Spleen (tissue), 7 donors: ENCODE results near the gene GPR173.

Experiments used
- CTCF ChIP-seq, 11 experiments: fragments of 200-600 bp in 7 of 11; fragments of 450-650 bp in 4 of 11; sonication (generic) in 4 of 11; IDR thresholded peaks in 8 of 11; conservative IDR thresholded peaks in 3 of 11; 1 replicate in 7 of 11; 2 replicates in 4 of 11; pipeline versions ENCODE4 v1.4.0 to v1.8.0; 2016 to 2021; ENCODE audit warnings: antibody characterized with exemption in 11 of 11, inconsistent platforms in 4 of 11, mild to moderate bottlenecking in 1 of 11
- POLR2A ChIP-seq, 3 donors: fragments of 450-650 bp; IDR thresholded peaks; one replicate each; pipeline ENCODE4 v1.5.1; 2017; ENCODE audit warnings: antibody characterized with exemption in 3 of 3, mild to moderate bottlenecking in 1 of 3
- POLR2AphosphoS5 ChIP-seq, 3 donors: sonication (generic); formaldehyde crosslinking; IDR thresholded peaks; one replicate each; pipeline ENCODE4 v1.5.1; 2017; ENCODE audit warnings: antibody characterized with exemption in 3 of 3
- donor health status: DM: no; HTN: no; CAD: no; lungs with moderate emphysema.
- donor health status: DM: no; HTN: no; CAD: no.
- donor health status: DM: no; HTN: no; CAD: no.

DNA sequence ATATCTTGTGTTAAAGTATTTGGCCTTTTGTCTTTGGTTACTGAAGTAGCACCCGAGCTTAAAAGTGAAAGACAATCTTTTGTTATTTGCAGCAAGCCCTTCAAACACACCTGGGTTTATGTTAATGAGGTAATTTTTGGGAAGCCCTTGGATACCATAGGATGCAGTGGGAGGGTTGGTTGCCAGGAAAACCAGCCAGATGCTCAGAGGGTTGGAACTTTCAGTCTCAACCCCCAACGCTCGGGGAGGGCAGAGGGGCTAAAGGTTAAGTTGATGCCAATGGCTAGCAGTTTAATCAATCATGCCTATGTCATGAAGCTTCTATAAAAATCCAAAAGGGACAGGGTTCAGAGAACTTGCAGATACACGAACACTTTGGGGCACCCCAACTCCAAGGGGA, 17.2 kb upstream of the GPR173 start:
- TF ChIP-seq CTCF (IDR thresholded peaks at IDR 0.05 in 8 of 11, conservative IDR thresholded peaks at IDR 0.05 in 3 of 11) (no peak), POLR2AphosphoS5 (IDR thresholded peaks at IDR 0.05) (no peak), POLR2A (IDR thresholded peaks at IDR 0.05) (no peak)
